ENCODE results near the gene DTNB.

The DTNB gene

DNA sequence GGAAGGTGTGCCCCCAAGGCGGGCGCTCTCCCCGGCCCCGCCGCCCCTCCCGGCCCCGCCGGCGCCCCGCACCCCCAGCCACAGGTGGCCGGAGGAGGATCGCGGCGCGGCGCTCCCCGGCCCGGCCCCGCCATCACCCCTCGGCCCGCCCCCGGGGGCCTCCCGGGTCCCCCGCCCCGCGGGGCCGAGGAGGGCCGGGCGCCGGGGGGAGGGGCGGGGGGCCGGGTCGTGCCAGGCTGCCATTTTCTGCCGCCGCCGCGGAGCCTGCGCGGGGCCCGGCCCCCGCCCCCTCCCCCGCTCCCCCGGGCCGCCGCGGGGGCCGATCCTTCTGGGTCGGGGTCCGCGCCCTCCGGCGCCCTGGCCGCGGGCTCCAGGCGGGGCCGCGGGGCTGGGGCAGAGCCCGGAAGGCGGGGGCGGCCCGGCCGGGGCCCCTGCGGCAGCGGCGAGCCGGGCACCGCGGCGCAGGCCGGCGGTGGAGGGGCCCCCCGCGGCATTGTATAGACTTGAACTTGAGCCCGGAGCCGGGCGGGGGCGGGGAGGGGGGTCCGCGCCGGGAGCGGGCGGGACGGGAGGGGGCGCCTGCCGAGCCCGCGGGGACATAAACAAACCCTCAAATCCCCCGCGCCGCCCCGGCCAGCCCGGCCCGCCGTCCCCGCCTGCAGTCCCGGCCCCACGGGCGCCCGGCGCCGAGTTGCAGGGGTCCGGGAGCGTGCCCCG is 332.2 kb downstream of the DTNB start:
- DNase-seq (ENCODE audit: low read depth), result no peak

DNA sequence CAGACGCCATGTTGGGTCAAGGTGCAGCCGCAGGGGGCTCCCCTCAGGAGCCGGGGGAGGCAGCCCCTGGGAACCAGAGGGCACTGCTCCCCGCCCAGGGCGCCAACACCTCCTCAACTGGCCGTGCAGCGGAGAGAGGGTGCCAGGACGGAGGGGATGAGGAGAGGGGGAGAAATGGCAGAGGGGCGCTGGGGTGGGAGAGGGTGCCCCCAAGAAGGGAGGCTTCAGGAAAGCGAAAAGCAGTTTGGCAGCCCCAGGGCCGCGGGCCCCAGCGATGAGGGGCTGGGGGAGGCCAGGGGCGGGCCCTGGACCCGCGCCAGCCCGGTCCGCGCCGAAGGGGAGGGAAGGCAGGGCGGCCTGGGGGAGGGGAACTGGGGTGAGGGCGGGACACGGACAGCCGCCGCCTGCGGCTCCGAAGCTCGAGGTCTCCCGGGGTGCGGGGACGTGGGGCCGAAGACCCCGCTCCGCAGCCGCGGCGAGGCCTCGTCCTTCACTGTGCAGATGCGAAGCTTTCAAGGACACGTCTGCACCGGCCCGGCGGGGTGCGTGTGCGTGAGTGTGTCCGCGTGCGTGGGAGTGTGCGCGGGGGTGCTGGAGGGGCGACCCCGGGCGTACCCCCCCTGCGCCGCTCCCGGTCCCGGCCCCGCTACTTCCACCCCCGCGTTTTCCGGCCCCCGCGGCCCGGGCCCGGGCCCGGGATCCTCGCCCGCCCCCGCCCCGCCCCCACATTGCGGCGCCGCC is 333.0 kb downstream of the DTNB start:
- no peak for DNase-seq (ENCODE audit: low read depth)

DNA sequence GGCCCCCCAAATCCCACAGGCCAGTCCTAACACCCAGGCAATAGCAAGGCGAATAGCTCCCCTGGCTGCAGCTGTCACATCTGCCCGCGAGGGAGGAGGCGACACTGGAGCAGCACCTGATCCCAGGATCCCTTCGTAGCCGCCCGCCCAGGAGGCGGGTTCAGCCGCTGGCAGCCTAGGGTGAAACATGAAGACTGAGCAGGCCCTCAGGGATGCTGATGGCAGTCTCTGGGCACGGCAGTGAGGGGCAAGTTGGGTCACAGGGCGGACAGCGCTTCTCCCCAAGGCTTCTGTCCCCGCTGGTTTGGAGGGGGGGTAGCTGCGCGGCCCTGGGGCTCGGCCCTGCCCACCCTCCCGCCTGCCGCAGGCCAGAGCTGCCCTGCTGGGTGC is 333.6 kb downstream of the DTNB start:
- no peak for DNase-seq (ENCODE audit: low read depth)

DNA sequence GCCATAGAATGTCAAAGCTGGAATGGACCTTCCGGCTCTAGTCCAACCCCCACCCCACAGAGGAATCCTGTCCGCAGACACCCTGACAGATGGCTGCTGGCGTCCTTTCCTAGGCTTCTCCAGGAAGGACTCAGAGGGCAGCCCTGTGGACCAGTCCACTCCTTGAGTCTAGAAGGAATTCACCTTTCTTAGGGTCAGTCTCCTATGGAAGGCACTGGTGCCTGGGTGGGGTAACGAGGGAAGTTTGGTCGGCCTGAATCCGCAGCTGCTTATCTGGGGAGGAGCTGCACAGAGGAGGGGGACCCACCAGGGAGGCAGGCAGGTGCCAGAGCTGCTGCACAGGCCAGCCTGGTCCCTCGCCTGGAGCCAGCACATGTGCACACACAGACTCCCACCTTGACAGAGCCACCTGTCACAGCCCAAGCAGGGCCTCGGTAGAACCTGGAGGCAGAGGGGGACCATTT is 334.1 kb downstream of the DTNB start:
- DNase-seq (ENCODE audit: low read depth), result no peak

DNA sequence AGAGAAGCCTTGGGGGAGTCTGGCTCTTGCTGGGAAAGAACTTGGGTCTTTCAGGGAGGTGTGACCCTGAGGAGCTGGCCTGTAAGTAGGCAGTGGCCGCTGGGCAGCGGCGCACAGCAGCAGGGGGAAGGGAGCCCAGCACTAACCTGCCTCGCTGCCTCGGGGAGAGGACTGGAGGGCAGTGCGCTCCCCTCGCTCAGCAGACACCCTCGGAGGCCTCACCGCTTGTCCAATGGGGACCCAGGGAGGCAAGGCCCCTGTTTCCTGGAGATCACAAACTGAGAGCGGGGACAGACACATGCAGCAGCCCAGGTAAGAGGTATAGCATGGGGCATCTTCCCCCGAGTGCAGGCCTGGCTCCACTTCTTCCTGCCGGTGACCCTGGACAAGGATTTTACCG is 335.0 kb downstream of the DTNB start:
- no peak for DNase-seq (ENCODE audit: low read depth)

DNA sequence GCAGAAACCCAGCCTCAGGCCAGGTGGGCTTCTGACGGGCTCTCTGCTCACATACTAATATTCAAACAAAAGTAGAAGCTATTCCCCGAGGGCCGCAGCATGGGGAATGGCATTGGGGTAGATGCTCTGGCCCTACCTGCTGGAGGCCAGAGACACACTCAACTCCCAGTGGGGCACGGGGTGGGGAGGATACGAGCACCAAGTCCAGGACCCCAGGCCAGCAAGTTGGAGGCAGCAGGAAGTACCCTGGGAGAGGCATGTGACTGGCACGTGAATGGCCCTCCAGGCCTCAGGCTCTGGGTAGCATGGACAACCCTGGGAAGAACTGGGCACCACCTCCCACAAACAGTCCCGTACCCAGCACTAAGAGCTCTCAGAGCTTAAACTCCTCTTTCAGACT is 335.5 kb downstream of the DTNB start:
- DNase-seq (ENCODE audit: low read depth), result no peak

DNA sequence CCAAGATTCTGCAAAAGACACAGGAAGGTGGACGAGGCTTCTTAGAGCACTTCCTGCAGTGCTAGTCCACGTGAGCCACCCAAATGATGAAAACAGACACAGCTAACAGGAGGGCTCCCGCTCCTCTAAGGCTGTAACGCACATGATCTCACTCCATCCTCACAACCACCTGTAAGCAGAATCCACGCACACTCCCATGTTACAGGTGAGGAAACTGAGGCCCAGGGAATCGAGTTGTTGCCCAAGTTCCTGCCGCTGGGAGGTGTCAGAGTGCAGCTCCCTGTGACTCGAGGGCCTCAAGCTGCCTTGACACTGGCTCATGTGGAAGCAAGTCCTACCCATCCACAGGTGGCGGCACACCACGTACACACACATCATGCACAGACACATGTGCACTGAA is 336.1 kb downstream of the DTNB start:
- no peak for DNase-seq (ENCODE audit: low read depth)

DNA sequence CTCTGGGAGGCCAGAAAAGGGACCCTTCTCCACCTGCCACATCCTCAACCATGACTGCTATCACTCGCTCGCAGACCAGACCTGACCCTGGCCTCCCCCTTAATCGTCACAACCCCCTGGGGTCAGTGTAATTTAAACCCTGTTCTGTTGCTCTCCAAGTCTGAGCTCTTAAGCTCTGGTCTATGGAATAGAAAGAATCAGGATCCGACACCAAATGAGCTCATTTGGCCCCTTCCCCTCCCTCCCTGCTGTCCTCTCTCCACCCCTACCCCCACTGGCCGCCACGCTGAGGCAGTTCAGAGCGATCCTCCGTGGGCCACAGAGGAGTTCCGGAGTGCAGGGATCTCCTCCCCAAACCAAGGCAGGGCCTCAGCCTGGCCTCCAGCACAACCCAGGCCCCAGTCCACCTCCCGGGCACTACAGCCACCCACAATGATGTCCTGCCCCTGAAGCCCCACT is 337.0 kb downstream of the DTNB start:
- no peak for DNase-seq (ENCODE audit: low read depth)

DNA sequence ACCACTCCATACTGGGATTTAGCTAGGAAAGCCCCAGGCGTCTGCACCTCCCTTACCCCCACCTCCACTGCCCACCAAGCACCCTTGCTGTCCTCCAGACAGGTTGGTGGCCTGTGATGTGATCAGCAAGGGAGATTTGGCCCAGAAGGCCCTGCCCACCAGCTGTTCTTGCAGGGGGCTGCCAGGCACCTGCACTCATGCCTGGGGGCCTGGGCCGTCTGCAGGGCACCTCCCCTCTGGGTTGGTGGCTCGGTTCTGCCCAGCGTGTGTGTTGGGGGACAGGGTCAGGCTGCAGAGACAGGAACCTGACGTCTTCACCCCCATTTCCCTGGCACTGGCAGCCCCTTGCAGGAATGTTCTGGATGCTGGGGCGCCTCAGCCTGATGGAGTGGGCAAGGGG is 337.4 kb downstream of the DTNB start:
- DNase-seq (ENCODE audit: low read depth), result no peak

DNA sequence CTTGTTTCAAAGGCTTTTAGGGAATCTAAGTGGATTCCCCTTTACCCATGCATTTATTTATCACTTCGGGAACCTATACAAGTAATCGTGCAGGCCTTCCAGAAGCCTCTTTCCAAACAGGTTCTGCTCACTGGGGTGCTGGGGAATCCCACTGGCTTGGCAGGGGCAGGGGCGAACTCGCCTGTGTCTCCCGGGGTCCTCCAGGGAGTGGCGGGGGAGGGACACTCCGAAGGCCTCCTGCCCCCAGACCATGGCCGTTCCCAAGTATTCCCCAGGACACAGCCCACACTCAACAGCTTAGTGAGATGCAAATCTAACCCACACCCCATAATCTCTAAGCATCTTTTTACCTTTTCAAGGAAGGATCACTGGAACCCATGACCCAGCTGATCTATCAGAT is 338.2 kb downstream of the DTNB start:
- DNase-seq (ENCODE audit: low read depth), result no peak

DNA sequence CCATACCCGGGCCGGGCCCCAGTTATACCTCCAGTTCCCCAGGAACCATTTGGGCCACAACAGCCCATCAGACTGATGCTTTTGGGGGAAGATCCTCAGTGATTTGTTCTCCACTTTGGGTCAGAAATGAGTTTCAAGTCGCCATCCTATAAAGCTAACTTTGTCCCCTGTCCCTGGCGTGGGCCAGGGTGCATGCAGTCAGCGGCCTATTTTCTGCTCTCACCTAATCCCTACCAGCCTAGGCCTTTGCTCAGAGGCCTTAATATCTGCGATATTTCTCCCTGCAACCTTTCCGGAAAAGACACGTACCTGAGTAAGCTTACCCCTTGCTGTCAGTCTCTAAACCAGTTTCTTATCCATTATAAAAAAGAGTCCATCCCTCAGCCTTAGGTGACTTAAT is 338.9 kb downstream of the DTNB start:
- no peak for DNase-seq (ENCODE audit: low read depth)

DNA sequence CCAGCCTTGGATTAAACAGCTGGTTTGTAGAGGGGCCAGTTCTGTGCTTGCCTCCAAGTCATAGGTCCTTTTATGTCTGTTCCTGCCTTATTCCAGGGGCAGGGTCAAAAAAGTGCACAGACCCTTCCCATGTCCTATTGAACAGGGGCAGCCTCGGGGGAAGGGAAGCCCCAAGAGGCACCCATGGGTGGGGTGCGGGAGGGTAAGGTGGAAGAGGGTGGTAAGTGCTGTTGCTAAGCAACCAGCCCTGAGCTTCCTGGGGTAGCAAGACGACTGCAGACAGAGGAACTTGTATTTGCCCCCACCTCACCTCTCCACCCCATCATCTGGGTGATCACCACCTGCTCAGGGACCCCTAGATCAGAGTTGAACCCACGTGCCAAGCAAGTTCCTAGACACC is 339.4 kb downstream of the DTNB start:
- DNase-seq (ENCODE audit: low read depth), result no peak

DNA sequence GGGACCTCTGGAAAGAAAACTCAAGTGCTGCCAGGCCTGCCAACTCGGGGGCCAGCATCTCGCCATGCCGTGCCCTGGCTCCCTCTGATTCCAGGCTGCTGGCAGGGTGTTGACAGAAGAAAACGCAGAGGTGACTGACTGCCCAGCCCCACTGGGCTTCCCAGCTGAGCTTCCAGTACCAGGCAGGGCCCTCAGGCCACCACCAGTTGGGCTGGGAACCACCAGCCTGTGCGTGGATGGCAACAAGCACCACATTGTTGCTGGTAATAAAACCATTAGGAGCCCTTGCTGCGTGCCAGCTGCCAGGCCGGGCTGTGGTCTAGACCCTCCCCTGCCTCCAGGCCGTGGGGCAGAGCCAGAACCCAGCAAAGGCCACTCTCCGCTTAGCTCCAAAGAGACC is 340.8 kb downstream of the DTNB start:
- no peak for DNase-seq (ENCODE audit: low read depth)

DNA sequence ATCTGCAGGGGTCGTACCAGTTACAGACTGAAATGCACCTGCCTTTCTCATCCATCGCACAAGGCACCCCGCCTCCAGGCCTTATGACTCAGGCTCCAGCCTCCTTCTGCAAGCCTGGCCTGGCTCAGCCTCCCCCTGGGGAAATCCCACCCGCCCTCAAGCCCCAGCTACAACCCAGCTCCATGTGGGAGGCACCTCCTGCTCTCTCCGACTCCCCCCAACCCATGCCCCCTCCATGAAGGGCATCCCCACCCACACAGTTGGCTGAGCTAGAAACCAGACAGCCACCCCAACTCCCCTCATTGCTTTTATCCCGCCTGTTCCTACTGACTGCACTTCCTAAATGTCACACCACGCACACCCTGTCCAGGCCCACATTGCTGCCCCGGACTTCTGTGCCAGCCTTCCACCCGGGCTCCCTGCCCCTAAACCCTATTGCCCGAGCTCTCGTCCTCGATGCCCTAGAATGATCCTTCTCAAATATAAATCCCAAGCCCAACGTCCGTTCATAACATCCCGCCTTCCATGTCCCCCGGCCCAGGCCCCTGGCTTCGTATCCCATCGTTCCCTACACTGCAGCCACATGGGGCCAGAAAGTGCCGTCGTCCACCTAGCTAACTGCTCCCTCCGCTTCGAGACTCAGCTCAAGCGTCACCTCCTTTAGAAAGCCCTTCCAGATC is 341.6 kb downstream of the DTNB start:
- DNase-seq (ENCODE audit: low read depth), result no peak

DNA sequence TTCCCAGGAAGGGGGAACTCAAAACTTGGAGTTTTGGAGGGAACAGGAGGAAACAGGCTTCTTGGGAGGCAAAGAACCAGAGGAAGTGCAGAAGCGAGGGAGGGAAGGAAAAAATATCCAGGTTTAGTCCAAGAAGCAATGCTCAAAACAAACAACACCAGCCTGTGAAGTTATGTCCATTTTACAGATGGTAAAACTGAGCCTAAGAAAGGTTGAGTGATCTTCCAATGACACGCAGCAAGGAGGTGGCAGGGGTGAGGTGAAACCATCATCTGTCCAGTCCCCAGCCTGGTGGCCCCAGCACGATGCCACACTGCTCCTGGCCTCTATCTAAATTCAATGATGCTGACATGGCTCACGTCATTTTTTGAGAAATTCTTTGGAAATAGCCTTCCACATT is 342.4 kb downstream of the DTNB start:
- no peak for DNase-seq (ENCODE audit: low read depth)

DNA sequence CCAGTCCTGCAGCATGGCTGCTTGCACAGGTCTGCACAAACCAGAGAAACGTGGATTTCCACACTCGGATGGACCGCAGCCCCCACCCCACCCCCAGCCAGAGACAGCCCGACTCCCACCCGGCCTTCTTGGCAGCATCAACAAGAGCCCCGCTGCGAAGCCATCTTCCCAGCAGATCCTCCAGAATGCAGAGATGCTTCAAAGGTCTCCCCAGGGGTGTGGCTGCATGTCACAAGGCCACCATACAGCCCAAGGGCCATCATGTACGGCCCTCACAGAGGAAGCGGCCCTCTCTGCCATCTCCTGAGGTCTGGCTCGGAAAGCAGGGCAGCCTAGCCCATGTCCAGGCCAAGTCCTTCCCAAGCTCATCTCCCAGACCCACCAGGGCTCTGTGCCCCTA is 343.1 kb downstream of the DTNB start:
- DNase-seq (ENCODE audit: low read depth), result no peak

DNA sequence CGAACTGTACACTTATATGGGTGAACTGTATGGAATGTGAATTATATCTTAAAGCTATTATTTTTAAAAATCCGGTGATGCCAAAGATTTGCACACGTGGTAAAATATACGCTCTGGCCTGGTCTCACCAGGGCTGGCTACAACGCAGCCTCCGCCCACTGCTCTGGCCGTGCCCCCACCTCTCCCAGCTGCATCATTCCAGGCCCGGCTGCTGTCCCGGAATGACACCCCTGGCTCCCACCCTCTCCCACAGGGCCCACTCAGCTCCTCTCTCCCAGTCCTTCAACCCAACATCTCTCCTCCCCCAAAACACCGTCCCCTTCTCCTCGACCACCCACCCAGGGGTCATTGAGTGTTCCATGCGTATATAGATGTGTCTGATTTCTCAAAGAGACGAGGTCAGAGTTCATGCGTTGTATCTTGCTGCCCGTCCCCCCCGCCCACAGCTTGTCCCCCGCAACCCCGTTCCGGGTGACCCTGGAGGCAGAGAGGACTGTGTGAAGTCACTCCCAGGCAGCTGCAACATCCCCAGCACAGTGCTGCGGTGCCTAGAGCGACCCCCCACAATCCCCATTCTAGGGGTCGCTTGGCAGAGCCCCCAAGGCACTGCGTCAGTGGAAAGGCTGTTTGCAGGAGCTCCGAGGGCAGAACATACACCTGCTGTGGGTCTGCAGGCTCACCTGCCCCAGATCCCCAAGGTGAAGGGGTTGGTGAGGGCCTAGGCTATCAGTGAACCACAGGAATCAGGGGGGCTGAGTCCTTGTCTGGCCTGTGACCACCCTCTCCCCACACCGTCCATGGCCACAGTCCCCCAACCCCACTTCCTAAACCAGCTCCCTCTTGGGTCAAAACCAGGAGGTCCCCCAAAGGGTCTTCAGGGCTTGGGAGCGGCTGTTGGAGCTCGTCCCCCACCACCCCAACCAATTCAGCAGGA is 345.0 kb downstream of the DTNB start:
- no peak for DNase-seq (ENCODE audit: low read depth)
